Skeletal muscle satellite cell (primary cell): ENCODE data around the gene TMEM72. TPM values are rescaled to one million over a fixed set of nuclear protein-coding genes. Genes with fewer than 3 reads are reported as not detected.
"Not testable (repeated sequence)": the region's sequence is repeated elsewhere in the genome, so short reads cannot be mapped to it uniquely, and the experiment has no call there.

Experiments used
- H3K27me3 ChIP-seq: 2 replicates; pipeline ENCODE4 v1.7.0; 2013; ENCODE audit warnings: low read length; ENCODE audit not compliant: control insufficient read depth, insufficient read depth
- H3K36me3 ChIP-seq: 2 replicates; pipeline ENCODE4 v1.7.0; 2013; ENCODE audit warnings: mild to moderate bottlenecking, control low read depth, low read length; ENCODE audit not compliant: insufficient read depth
- H3K4me1 ChIP-seq: 2 replicates; pipeline ENCODE4 v1.7.0; 2013; ENCODE audit warnings: low read length; ENCODE audit not compliant: control insufficient read depth, insufficient read depth
- H3K4me2 ChIP-seq: 2 replicates; pipeline ENCODE4 v1.7.0; 2013; ENCODE audit warnings: mild to moderate bottlenecking, low read length
- H3K4me3 ChIP-seq: 2 replicates; pipeline ENCODE4 v1.7.0; 2013; ENCODE audit warnings: low read length
- H3K9ac ChIP-seq: 2 replicates; pipeline ENCODE4 v1.7.0; 2013; ENCODE audit warnings: mild to moderate bottlenecking, low read depth, low read length, moderate library complexity
- H3K9me3 ChIP-seq: replicated peaks from 2 replicates; pipeline ENCODE4 v1.7.0; 2013; ENCODE audit warnings: mild to moderate bottlenecking, control low read depth, low read length
- total RNA-seq: library from RNA; depleted of rRNA; stranded (reverse); fragments of >200 nt; gene quantifications from 2 replicates; pipeline ENCODE4 v1.2.3, GENCODE V29; 2012; rRNA removed

The TMEM72 gene
- total RNA-seq: not detected in 2 replicates

GRCh38 chr10:44911081-44911540 is at the start of gene TMEM72:
TSS of gene TMEM72 (plus strand) at chr10:44911337. CDS start at chr10:44911513, 176 bp downstream.
- Histone ChIP-seq H3K9me3 (no peaks in the 10 kb centered on the region), H3K4me1 (no peaks in the 10 kb centered on the region), H3K27me3 (peaks cover 68% of the 10 kb centered on the region), H3K4me3 (no peak within 1 kb of the TSS), H3K9ac (no peak within 1 kb of the TSS), H3K36me3 (no peaks in the 10 kb centered on the region), H3K4me2 (no peak within 1 kb of the TSS)

GRCh38 chr10:44862006-44862751 is 49.0 kb upstream of the TMEM72 start:
- no peak overlapping the region for H3K4me2 ChIP-seq
- no peak overlapping the region for H3K4me3 ChIP-seq

GRCh38 chr10:44862924-44863323 is 48.2 kb upstream of the TMEM72 start:
- Histone ChIP-seq H3K4me2 (no peak overlapping the region), H3K4me1 (peaks cover 14% of the 10 kb centered on the region), H3K27me3 (no peaks in the 10 kb centered on the region), H3K36me3 (no peaks in the 10 kb centered on the region), H3K4me3 (no peak overlapping the region), H3K9me3 (no peaks in the 10 kb centered on the region), H3K9ac (no peak overlapping the region)

More at GRCh38 chr10:44862006-44862751, 49.0 kb upstream of the TMEM72 start:
- H3K9ac ChIP-seq: no peak overlapping the region
- peaks cover 17% of the 10 kb centered on the region for H3K4me1 ChIP-seq
- no peaks in the 10 kb centered on the region for H3K27me3 ChIP-seq
- no peaks in the 10 kb centered on the region for H3K36me3 ChIP-seq
- no peaks in the 10 kb centered on the region for H3K9me3 ChIP-seq

- Histone ChIP-seq H3K4me2 (no peak overlapping the region), H3K4me3 (no peak overlapping the region), H3K36me3 (no peaks in the 10 kb centered on the region), H3K9ac (no peak overlapping the region), H3K4me1 (peaks cover 14% of the 10 kb centered on the region), H3K9me3 (no peaks in the 10 kb centered on the region), H3K27me3 (no peaks in the 10 kb centered on the region)
Observed at GRCh38 chr10:44863344-44864047, 47.6 kb upstream of the TMEM72 start.

- H3K36me3 ChIP-seq: no peaks in the 10 kb centered on the region
- H3K27me3 ChIP-seq: no peaks in the 10 kb centered on the region
- H3K9ac ChIP-seq: peak overlapping the region; percentile 68
- H3K9me3 ChIP-seq: no peaks in the 10 kb centered on the region
- H3K4me3 ChIP-seq: peak overlapping the region; percentile 72
- peaks cover 14% of the 10 kb centered on the region for H3K4me1 ChIP-seq
- peak overlapping the region; percentile 86 for H3K4me2 ChIP-seq
Observed at GRCh38 chr10:44864051-44864450, 47.1 kb upstream of the TMEM72 start.

- H3K9me3 ChIP-seq: no peaks in the 10 kb centered on the region
- H3K27me3 ChIP-seq: peaks cover 5% of the 10 kb centered on the region
- H3K4me1 ChIP-seq: peaks cover 14% of the 10 kb centered on the region
- H3K4me2 ChIP-seq: peak overlapping the region; percentile 86
- H3K4me3 ChIP-seq: peak overlapping the region; percentile 72
- no peaks in the 10 kb centered on the region for H3K36me3 ChIP-seq
- H3K9ac ChIP-seq: peak overlapping the region; percentile 68
Observed at GRCh38 chr10:44864637-44865288, 46.4 kb upstream of the TMEM72 start.

GRCh38 chr10:44865289-44865671 is 45.9 kb upstream of the TMEM72 start:
- H3K27me3 ChIP-seq: peaks cover 10% of the 10 kb centered on the region
- H3K36me3 ChIP-seq: no peaks in the 10 kb centered on the region
- peak overlapping the region; percentile 72 for H3K4me3 ChIP-seq
- no peak overlapping the region for H3K9ac ChIP-seq
- H3K9me3 ChIP-seq: no peaks in the 10 kb centered on the region
- H3K4me2 ChIP-seq: peak overlapping the region; percentile 86
- H3K4me1 ChIP-seq: peaks cover 14% of the 10 kb centered on the region

GRCh38 chr10:44866367-44866766 is 44.8 kb upstream of the TMEM72 start:
- peaks cover 15% of the 10 kb centered on the region for H3K27me3 ChIP-seq
- H3K4me1 ChIP-seq, H3K9me3 ChIP-seq, H3K4me3 ChIP-seq, H3K36me3 ChIP-seq, H3K4me2 ChIP-seq, H3K9ac ChIP-seq: not testable (repeated sequence)

GRCh38 chr10:44870031-44870430 is 41.1 kb upstream of the TMEM72 start:
- no peak overlapping the region for H3K4me2 ChIP-seq
- H3K4me1 ChIP-seq: peaks cover 3% of the 10 kb centered on the region
- peaks cover 29% of the 10 kb centered on the region for H3K27me3 ChIP-seq
- no peak overlapping the region for H3K9ac ChIP-seq
- no peaks in the 10 kb centered on the region for H3K36me3 ChIP-seq
- no peak overlapping the region for H3K4me3 ChIP-seq
- H3K9me3 ChIP-seq: no peaks in the 10 kb centered on the region

- Histone ChIP-seq H3K9me3 (no peaks in the 10 kb centered on the region), H3K9ac (no peak overlapping the region), H3K27me3 (peaks cover 29% of the 10 kb centered on the region), H3K4me3 (no peak overlapping the region), H3K4me1 (no peaks in the 10 kb centered on the region), H3K36me3 (no peaks in the 10 kb centered on the region), H3K4me2 (no peak overlapping the region)
Observed at GRCh38 chr10:44873160-44873559, 38.0 kb upstream of the TMEM72 start.

GRCh38 chr10:44874166-44874565 is 37.0 kb upstream of the TMEM72 start:
- H3K4me3 ChIP-seq: no peak overlapping the region
- peaks cover 31% of the 10 kb centered on the region for H3K27me3 ChIP-seq
- H3K4me2 ChIP-seq: no peak overlapping the region
- no peaks in the 10 kb centered on the region for H3K9me3 ChIP-seq
- H3K36me3 ChIP-seq: no peaks in the 10 kb centered on the region
- H3K9ac ChIP-seq: no peak overlapping the region
- H3K4me1 ChIP-seq: peaks cover 9% of the 10 kb centered on the region
